AG08396 (cell line): ENCODE results near the gene SSC5D.
"Not testable (repeated sequence)": the region's sequence is repeated elsewhere in the genome, so short reads cannot be mapped to it uniquely, and the experiment has no call there.

Source experiments
- DNase-seq: peaks from one replicate; pipeline ENCODE4 v3.0.0; 2012; ENCODE audit warnings: low spot score, mixed read lengths

Gene SSC5D

GRCh38 chr19:55487924-55488687 is at the start of gene SSC5D:
Gene SSC5D, plus strand, starts transcription at chr19:55488436. Its CDS starts 154 bp downstream, at chr19:55488590.
- DNase-seq, result peak; percentile 78

DNA sequence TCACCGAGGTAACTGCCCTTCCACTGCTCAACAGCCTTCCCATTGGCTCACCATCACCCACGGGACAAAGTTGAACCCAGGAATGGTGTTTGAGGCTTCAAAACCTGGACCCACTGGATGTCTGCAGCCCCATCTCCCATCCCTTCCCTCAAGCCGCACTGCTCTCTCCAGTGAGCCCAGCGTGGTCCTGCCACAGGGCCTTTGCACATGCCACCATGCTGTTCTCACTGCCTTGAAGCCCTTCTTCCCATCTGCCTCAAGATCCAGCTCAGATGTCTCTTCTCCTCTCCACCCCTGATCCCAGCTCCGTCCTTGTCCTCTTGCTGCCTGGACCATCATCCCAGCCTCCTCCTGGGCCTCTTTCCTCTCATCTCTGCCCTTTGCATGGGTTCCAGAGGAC is 49.2 kb upstream of the SSC5D start:
- DNase-seq, result no peak

GRCh38 chr19:55440411-55441105 is 47.7 kb upstream of the SSC5D start:
- DNase-seq, result peak; percentile 46

GRCh38 chr19:55441319-55441691 is 46.9 kb upstream of the SSC5D start:
- no peak for DNase-seq

DNA sequence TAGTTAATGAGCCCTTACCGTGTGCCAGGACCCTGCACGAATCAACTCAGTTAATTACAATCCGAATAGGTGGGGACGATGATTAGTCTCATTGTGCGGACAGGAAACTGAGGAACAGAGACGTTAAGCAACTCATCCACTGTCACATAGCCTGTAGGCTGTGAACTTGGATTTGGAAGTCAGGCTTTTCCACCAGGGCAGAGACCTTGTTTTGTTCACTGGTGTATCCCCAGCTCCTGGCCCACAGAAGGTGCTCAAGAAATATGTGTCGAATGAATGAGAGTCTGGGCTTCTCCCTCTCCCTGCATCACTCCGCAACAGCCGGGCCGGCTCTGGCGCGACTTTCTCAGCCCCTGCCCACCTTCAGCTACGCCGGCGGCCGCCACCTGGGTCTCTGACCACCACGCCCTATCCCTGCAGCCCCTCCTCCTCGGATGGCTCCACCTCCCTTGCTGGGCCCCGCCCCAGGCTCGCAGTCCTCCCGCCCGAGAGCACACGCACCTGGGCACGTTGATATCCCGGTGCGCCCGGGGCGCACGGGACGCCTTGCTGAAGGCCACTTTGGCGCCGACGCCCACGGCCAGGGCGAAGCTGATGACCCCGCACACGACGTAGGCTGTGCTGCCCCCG is 46.4 kb upstream of the SSC5D start:
- no peak for DNase-seq

DNA sequence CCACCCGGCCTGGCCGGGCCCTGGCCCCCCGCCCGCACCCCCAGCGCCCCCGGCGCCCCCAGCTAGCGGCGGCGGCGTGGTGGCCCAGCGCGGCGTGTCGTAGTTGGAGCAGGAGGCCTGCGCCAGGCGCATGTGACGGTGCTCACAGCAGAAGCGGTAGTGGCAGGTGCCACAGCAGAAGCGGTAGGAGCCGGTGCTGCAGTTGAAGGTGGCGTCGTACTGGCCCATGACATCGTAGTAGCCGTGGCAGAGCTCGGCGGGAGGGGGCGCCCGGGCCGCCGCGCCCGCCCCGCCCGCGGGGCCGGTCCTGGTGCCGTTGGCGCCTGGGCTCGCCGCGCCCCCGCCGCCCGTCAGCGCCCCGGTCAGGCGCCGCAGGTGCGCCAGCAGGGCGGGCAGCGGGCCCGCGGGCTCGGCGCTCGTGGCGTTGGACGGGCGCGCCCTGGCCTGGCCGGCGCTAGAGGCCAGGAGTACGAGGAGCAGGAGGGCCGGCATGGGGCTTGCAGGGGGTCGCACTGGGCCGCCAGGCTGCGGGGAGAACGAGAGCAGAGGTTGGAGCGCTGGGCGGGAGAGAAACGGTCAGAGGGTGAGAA is 45.8 kb upstream of the SSC5D start:
- no peak for DNase-seq

- DNase-seq, result no peak
These were observed 45.0 kb upstream of the SSC5D start, which contains the start of gene SHISA7 for GRCh38 chr19:55443045-55443823. Gene SHISA7, minus strand, starts transcription at chr19:55443300. Its CDS starts 437 bp downstream, at chr19:55442863.

- DNase-seq, result no peak
These were observed 44.3 kb upstream of the SSC5D start for GRCh38 chr19:55443824-55444480.

GRCh38 chr19:55444646-55445045 is 43.6 kb upstream of the SSC5D start:
- no peak for DNase-seq

GRCh38 chr19:55446060-55446459 is 42.2 kb upstream of the SSC5D start:
- DNase-seq, result no peak

GRCh38 chr19:55447421-55448174 is 40.6 kb upstream of the SSC5D start:
- DNase-seq, result peak; percentile 64

DNA sequence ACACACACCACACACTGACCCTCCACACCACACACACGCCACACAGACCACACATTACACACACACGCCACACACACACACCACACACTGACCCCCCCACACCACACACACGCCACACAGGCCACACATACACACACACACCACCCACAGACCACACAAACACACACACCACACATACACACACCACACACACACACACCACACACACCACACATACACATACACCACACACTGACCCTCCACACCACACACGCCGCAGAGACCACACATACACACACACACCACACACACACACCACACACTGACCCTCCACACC is 40.1 kb upstream of the SSC5D start:
- DNase-seq, result not testable (repeated sequence)

- no peak for DNase-seq
These were observed 38.8 kb upstream of the SSC5D start for GRCh38 chr19:55449469-55449868.

GRCh38 chr19:55451163-55451964 is 36.9 kb upstream of the SSC5D start:
- DNase-seq, result peak; percentile 53

DNA sequence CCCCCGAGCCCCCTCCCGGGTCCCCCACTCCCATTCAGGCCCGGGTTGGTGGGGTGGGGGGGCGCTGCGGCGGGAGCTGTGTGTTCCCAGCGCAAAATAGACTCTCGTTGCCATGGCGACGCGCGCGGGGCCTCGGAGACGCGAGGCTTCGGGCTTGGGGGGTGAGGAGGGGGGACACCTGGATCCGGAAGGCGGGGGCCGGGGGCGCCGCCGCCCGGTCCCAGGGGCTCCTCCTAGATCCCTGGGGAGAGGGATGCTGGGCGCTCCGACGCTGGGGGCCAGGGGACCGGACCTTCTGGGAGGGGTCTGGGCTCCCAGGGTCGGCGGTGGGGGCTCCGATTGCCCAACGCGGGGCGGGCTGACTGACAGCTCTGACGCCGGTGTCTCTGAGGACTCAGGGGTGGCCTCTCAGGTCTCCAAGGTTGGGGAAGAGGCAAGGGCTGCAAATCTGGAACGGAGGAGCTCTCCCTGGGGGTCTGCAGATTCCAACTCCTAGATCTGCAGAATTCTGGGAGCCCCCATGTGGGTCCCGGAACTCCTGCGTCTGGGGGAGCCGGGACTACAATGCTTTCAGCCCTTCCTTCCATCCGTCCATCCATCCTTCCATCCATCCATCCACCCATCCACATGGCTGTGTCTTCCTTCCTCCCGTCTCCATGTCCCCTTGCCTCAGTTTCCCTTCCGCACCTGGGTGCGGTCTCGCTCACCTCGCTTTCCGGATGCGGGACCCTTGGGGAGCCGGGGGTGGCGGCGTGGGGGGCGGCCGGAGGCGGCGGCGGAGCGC is 36.1 kb upstream of the SSC5D start:
- no peak for DNase-seq

- peak; percentile 89 for DNase-seq
These were observed 35.4 kb upstream of the SSC5D start for GRCh38 chr19:55452749-55453346.

- DNase-seq, result no peak
These were observed 34.5 kb upstream of the SSC5D start for GRCh38 chr19:55453511-55454260.

DNA sequence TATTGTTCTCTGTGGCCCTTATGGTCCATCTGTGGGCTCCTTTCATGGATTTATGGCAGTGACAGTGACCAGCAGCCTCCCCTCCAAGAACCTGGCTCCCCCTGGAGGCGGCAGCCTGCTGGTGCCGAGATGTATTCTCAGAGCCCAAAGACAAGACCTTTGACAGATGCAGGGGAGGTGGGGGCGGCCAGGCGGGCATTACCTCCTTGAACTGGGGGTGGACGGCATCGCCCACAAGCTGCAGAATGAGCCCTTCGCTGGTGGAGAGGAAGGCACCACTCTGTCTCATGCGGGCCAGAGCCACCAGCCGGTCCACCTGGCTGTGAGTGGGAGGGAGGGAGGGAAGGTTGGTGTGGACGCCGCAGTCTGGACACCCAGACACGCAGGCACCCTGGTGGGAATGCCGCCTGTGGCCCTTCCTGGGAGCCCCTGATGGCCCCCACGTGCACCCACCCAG is 33.4 kb upstream of the SSC5D start:
- DNase-seq, result peak; percentile 80
